ENCODE results near the gene VCX3A. TPM values are rescaled to one million over a fixed set of nuclear protein-coding genes. Genes with fewer than 3 reads are reported as not detected.

Gene VCX3A
- total and polyA plus RNA-seq, 4 donors, result not detected

DNA sequence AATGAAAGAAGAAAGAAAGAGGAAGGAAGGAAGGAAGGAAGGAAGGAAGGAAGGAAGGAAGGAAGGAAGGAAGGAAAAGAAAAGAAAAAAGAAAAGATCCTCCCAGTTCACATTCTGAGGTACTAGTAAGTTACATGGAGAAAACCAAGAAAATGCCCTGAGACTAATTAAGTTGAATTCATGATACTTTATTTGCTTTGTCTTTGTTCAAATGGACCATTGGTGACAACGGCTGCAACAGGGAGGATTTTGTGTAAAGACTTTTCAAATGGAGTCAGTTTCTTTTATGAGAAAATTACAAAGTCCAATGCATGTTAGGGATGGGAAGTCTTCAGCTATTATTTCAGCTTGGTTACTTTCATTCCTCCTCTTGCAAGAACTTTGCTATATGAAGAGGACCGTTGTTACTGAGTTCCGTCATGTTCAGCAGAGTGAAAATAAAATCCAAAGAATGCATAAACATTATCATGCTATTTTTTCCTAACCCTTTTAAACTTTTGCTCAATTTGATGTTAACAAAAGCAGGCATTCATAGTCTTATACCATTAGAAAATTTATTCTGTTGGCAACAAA, 8.3 kb downstream of the VCX3A start:
- TF ChIP-seq NR2F2 (IDR thresholded peaks at IDR 0.05) (no peak), JUND (IDR thresholded peaks at IDR 0.05) (no peak), TAF1 (conservative IDR thresholded peaks at IDR 0.05) (no peak), EGR1 (IDR thresholded peaks at IDR 0.05; ENCODE audit: low read depth in 2 of 2) (no peak), SP1 (IDR thresholded peaks at IDR 0.05) (no peak), RXRA (IDR thresholded peaks at IDR 0.05) (no peak), FOXA1 (IDR thresholded peaks at IDR 0.05) (no peak), REST (IDR thresholded peaks at IDR 0.05) (no peak), GABPA (IDR thresholded peaks at IDR 0.05 in 1 of 2, conservative IDR thresholded peaks at IDR 0.05 in 1 of 2) (no peak), YY1 (IDR thresholded peaks at IDR 0.05) (no peak)
- TF ChIP-seq, protein P1, sequence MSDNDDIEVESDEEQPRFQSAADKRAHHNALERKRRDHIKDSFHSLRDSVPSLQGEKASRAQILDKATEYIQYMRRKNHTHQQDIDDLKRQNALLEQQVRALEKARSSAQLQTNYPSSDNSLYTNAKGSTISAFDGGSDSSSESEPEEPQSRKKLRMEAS (IDR thresholded peaks at IDR 0.05), result no peak
- TF ChIP-seq, protein P2, sequence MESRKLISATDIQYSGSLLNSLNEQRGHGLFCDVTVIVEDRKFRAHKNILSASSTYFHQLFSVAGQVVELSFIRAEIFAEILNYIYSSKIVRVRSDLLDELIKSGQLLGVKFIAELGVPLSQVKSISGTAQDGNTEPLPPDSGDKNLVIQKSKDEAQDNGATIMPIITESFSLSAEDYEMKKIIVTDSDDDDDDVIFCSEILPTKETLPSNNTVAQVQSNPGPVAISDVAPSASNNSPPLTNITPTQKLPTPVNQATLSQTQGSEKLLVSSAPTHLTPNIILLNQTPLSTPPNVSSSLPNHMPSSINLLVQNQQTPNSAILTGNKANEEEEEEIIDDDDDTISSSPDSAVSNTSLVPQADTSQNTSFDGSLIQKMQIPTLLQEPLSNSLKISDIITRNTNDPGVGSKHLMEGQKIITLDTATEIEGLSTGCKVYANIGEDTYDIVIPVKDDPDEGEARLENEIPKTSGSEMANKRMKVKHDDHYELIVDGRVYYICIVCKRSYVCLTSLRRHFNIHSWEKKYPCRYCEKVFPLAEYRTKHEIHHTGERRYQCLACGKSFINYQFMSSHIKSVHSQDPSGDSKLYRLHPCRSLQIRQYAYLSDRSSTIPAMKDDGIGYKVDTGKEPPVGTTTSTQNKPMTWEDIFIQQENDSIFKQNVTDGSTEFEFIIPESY (IDR thresholded peaks at IDR 0.05), result no peak
- TF ChIP-seq, protein P3, sequence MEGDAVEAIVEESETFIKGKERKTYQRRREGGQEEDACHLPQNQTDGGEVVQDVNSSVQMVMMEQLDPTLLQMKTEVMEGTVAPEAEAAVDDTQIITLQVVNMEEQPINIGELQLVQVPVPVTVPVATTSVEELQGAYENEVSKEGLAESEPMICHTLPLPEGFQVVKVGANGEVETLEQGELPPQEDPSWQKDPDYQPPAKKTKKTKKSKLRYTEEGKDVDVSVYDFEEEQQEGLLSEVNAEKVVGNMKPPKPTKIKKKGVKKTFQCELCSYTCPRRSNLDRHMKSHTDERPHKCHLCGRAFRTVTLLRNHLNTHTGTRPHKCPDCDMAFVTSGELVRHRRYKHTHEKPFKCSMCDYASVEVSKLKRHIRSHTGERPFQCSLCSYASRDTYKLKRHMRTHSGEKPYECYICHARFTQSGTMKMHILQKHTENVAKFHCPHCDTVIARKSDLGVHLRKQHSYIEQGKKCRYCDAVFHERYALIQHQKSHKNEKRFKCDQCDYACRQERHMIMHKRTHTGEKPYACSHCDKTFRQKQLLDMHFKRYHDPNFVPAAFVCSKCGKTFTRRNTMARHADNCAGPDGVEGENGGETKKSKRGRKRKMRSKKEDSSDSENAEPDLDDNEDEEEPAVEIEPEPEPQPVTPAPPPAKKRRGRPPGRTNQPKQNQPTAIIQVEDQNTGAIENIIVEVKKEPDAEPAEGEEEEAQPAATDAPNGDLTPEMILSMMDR (IDR thresholded peaks at IDR 0.05; ENCODE audit: low read depth, low read length, missing input control), result no peak
- no peak overlapping the region for H3K4me3 ChIP-seq (ENCODE audit: low read depth in 1 of 3, low read length in 3 of 3)
- H3K4me1 ChIP-seq (ENCODE audit: control insufficient read depth in 4 of 4, insufficient read depth in 4 of 4, low read length in 3 of 4), result no peaks in the 10 kb centered on the region
- no peaks in the 10 kb centered on the region for H3K9me3 ChIP-seq (ENCODE audit: control insufficient read depth in 4 of 4, low read length in 3 of 4)
- no peak for DNase-seq (ENCODE audit: low spot score)
- 89% methylated on average over 3 of the region's 3 CpGs for WGBS
- H3K27ac ChIP-seq (ENCODE audit: low read depth in 1 of 2, low read length in 2 of 2), result no peak overlapping the region
- H3K27me3 ChIP-seq (ENCODE audit: control insufficient read depth in 4 of 4, insufficient read depth in 4 of 4, low read length in 3 of 4), result no peaks in the 10 kb centered on the region
- no peaks in the 10 kb centered on the region for H3K36me3 ChIP-seq (ENCODE audit: control insufficient read depth in 4 of 4, insufficient read depth in 3 of 4, low read depth in 1 of 4, low read length in 3 of 4)
- no peak overlapping the region for H3K9ac ChIP-seq (ENCODE audit: low read depth in 1 of 2, low read length in 2 of 2)

DNA sequence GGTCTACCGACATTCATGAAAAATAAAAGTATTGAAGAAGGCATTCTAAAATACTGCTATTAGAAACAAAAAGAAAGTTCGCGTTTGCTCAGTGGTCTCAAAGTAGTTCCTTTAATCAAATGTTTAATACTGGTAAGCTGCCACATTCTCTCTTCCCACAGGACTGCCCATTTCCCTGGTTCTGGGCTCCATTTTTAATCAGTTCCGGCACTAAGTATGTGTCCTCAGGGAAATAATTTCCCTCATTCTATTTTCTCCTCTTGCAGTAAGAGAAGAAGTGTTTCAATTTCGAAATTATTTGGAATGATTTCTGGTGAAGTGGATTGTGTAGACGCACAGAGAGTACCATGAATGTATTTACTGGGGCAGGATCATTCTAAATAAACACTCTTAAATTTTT, 17.5 kb downstream of the VCX3A start:
- no peak overlapping the region for H3K4me3 ChIP-seq (ENCODE audit: low read depth in 1 of 3, low read length in 3 of 3)
- H3K9ac ChIP-seq (ENCODE audit: low read depth in 1 of 2, low read length in 2 of 2), result no peak overlapping the region
- H3K36me3 ChIP-seq (ENCODE audit: control insufficient read depth in 4 of 4, insufficient read depth in 3 of 4, low read depth in 1 of 4, low read length in 3 of 4), result no peaks in the 10 kb centered on the region
- DNase-seq (ENCODE audit: low spot score), result no peak
- no peak for TF ChIP-seq REST (IDR thresholded peaks at IDR 0.05)
- TF ChIP-seq HNF4A (conservative IDR thresholded peaks at IDR 0.05), result no peak
- TF ChIP-seq EGR1 (IDR thresholded peaks at IDR 0.05; ENCODE audit: low read depth in 2 of 2), result no peak
- no peak for TF ChIP-seq HNF4G (IDR thresholded peaks at IDR 0.05)
- TF ChIP-seq, protein P3 (IDR thresholded peaks at IDR 0.05; ENCODE audit: low read depth, low read length, missing input control), result no peak
- TF ChIP-seq FOXA1 (IDR thresholded peaks at IDR 0.05), result no peak
- TF ChIP-seq ATF3 (IDR thresholded peaks at IDR 0.05), result no peak
- no peak for TF ChIP-seq SP1 (IDR thresholded peaks at IDR 0.05)
- H3K27me3 ChIP-seq (ENCODE audit: control insufficient read depth in 4 of 4, insufficient read depth in 4 of 4, low read length in 3 of 4), result no peaks in the 10 kb centered on the region
- 90% methylated on average over 6 of the region's 6 CpGs for WGBS
- H3K4me1 ChIP-seq (ENCODE audit: control insufficient read depth in 4 of 4, insufficient read depth in 4 of 4, low read length in 3 of 4), result no peaks in the 10 kb centered on the region
- H3K9me3 ChIP-seq (ENCODE audit: control insufficient read depth in 4 of 4, low read length in 3 of 4), result no peaks in the 10 kb centered on the region
- H3K27ac ChIP-seq (ENCODE audit: low read depth in 1 of 2, low read length in 2 of 2), result no peak overlapping the region
